HCT116 (cell line): ENCODE measurements around the gene TIMP4. TPM values are rescaled to one million over a fixed set of nuclear protein-coding genes. Genes with fewer than 3 reads are reported as not detected.

Source experiments
- ATAC-seq: fragments of 200-7000 bp; cut with Tn5 transposase; 2 replicates; pipeline ENCODE4 v1.9.1; 2020; ENCODE audit warnings: mild to moderate bottlenecking, moderate library complexity
- BruUV-seq: library from RNA; stranded (reverse); fragments of 400-500 nt; replicated peaks from 2 replicates; lab custom pipeline; 2021; lab: Mats Ljungman, UMichigan
- CTCF ChIA-PET: fragments of 300-600 bp; sonication (Branson Sonifier 250); formaldehyde crosslinking; loops from one replicate; lab custom pipeline; 2021; ENCODE audit warnings: antibody characterized with exemption; lab: Charles Lee
- POLR2A ChIA-PET: fragments of 300-600, 350-600 bp; sonication (Branson Sonifier 250); formaldehyde crosslinking; loops from one replicate; lab custom pipeline; 2021; ENCODE audit warnings: antibody characterized with exemption; lab: Charles Lee
- RAD21 ChIA-PET, 2 experiments: fragments of 300-600 bp; sonication (Branson Sonifier 250); formaldehyde crosslinking; loops; one replicate each; lab custom pipeline; 2023; ENCODE audit warnings: low total read pairs in 2 of 2; ENCODE audit not compliant: uncharacterized antibody in 2 of 2, unreplicated experiment in 2 of 2, low non-redundant PET in 1 of 2; lab: Charles Lee
- DNase-seq: peaks from one replicate; pipeline ENCODE4 v3.0.0-alpha.2; 2010; ENCODE audit warnings: low read depth, low spot score
- H2AFZ ChIP-seq: fragments of 200-600 bp; shearing (Covaris generic), sonication (generic); 2 replicates; pipeline ENCODE4 v1.6.1; 2017; ENCODE audit warnings: low read depth, mixed run types, mixed read lengths, antibody characterized with exemption, low read length; ENCODE audit not compliant: poor library complexity, severe bottlenecking
- H3K27ac ChIP-seq: 2 replicates; pipeline ENCODE4 v1.5.1; 2012; ENCODE audit warnings: low read depth, low read length
- H3K27me3 ChIP-seq: fragments of 200-600 bp; sonication (generic); 2 replicates; pipeline ENCODE4 v1.6.1; 2016; ENCODE audit warnings: mixed run types, low read length, mixed read lengths; ENCODE audit not compliant: insufficient read depth
- H3K36me3 ChIP-seq, 2 experiments: fragments of 200-500 bp in 1 of 2; fragments of 200-600 bp in 1 of 2; sonication (Bioruptor generic) in 1 of 2; sonication (generic) in 1 of 2; 2 replicates each; pipeline versions ENCODE4 v1.5.1 to v1.6.1; 2014 to 2016; ENCODE audit warnings: low read length in 2 of 2, inconsistent platforms in 1 of 2, mixed read lengths in 1 of 2, mixed run types in 1 of 2; ENCODE audit not compliant: insufficient read depth in 2 of 2, control insufficient read depth in 1 of 2
- H3K4me1 ChIP-seq, 2 experiments: fragments of 200-600 bp in 1 of 2; sonication (generic) in 1 of 2; 2 replicates each; pipeline versions ENCODE4 v1.5.1 to v1.6.1; 2012 to 2017; ENCODE audit warnings: low read length in 2 of 2, inconsistent platforms in 1 of 2, mild to moderate bottlenecking in 1 of 2, mixed read lengths in 1 of 2, mixed run types in 1 of 2, moderate library complexity in 1 of 2; ENCODE audit not compliant: insufficient read depth in 2 of 2, control insufficient read depth in 1 of 2
- H3K4me2 ChIP-seq: fragments of 200-600 bp; sonication (generic); 2 replicates; pipeline ENCODE4 v1.6.1; 2017; ENCODE audit warnings: mixed run types, low read length, mixed read lengths
- H3K4me3 ChIP-seq, 2 experiments: fragments of 200-600 bp in 1 of 2; sonication (generic) in 1 of 2; replicated peaks in 1 of 2; 2 replicates each; pipeline ENCODE4 v1.5.1; 2011 to 2016; ENCODE audit warnings: low read length in 2 of 2, control low read depth in 1 of 2, low read depth in 1 of 2, mild to moderate bottlenecking in 1 of 2, mixed read lengths in 1 of 2, mixed run types in 1 of 2
- H3K79me2 ChIP-seq: fragments of 200-600 bp; sonication (generic); 2 replicates; pipeline ENCODE4 v1.6.1; 2017; ENCODE audit warnings: mild to moderate bottlenecking, mixed run types, low read length, moderate library complexity, mixed read lengths; ENCODE audit not compliant: insufficient read depth
- H3K9ac ChIP-seq: fragments of 200-600 bp; sonication (generic); 2 replicates; pipeline ENCODE4 v1.6.1; 2016; ENCODE audit warnings: low read length, mixed read lengths
- H3K9me2 ChIP-seq: fragments of 200-600 bp; sonication (generic), shearing (Covaris generic); 2 replicates; pipeline ENCODE4 v1.6.1; 2017; ENCODE audit warnings: mixed run types, mild to moderate bottlenecking, moderate library complexity; ENCODE audit not compliant: insufficient read depth
- H3K9me3 ChIP-seq, 2 experiments: fragments of 200-500 bp in 1 of 2; fragments of 200-600 bp in 1 of 2; sonication (Bioruptor generic) in 1 of 2; sonication (generic) in 1 of 2; 2 replicates each; pipeline ENCODE4 v1.6.1; 2014 to 2017; ENCODE audit warnings: low read length in 2 of 2, mixed read lengths in 2 of 2, inconsistent platforms in 1 of 2, low read depth in 1 of 2, mild to moderate bottlenecking in 1 of 2, mixed run types in 1 of 2, moderate library complexity in 1 of 2; ENCODE audit not compliant: control insufficient read depth in 1 of 2, insufficient read depth in 1 of 2
- H4K20me1 ChIP-seq: fragments of 200-600 bp; sonication (generic), shearing (Covaris generic); 2 replicates; pipeline ENCODE4 v1.6.1; 2017; ENCODE audit warnings: mixed run types, mild to moderate bottlenecking, moderate library complexity; ENCODE audit not compliant: insufficient read depth
- ATF3 ChIP-seq: IDR thresholded peaks from 2 replicates; pipeline ENCODE4 v1.6.1; 2012
- CBX3 ChIP-seq: IDR thresholded peaks from 2 replicates; pipeline ENCODE4 v1.6.1; 2012; ENCODE audit warnings: low read depth
- CEBPB ChIP-seq: IDR thresholded peaks from 2 replicates; pipeline ENCODE4 v1.6.1; 2012; ENCODE audit warnings: low read depth
- EGR1 ChIP-seq: IDR thresholded peaks from 2 replicates; pipeline ENCODE4 v1.6.1; 2012; ENCODE audit warnings: low read depth
- ELF1 ChIP-seq: IDR thresholded peaks from 2 replicates; pipeline ENCODE4 v1.6.1; 2012; ENCODE audit warnings: low read depth, borderline replicate concordance
- EZH2 ChIP-seq: fragments of 200-600 bp; sonication (generic); IDR thresholded peaks from 2 replicates; pipeline ENCODE4 v1.6.1; 2017; ENCODE audit warnings: antibody characterized with exemption, mixed run types
- RAD21 ChIP-seq: IDR thresholded peaks from 2 replicates; pipeline ENCODE4 v1.6.1; 2012; ENCODE audit warnings: low read depth, mild to moderate bottlenecking
- REST ChIP-seq: IDR thresholded peaks from 2 replicates; pipeline ENCODE4 v1.6.1; 2012; ENCODE audit warnings: low read depth
- SP1 ChIP-seq: IDR thresholded peaks from 2 replicates; pipeline ENCODE4 v1.6.1; 2012; ENCODE audit warnings: low read depth
- SRF ChIP-seq: IDR thresholded peaks from 2 replicates; pipeline ENCODE4 v1.6.1; 2012; ENCODE audit warnings: low read depth
- TCF7L2 ChIP-seq: IDR thresholded peaks from 2 replicates; pipeline ENCODE4 v1.7.0; 2011; ENCODE audit warnings: borderline replicate concordance, inconsistent platforms; ENCODE audit not compliant: insufficient read depth, insufficient read length; ENCODE audit errors: extremely low read depth
- ZBTB33 ChIP-seq: IDR thresholded peaks from 2 replicates; pipeline ENCODE4 v1.6.1; 2011; ENCODE audit warnings: mild to moderate bottlenecking, low read length, moderate library complexity; ENCODE audit not compliant: insufficient replicate concordance; ENCODE audit errors: extremely low read depth
- ZNF274 ChIP-seq: fragments of 200-500 bp; sonication (Bioruptor generic); IDR thresholded peaks from 2 replicates; pipeline ENCODE4 v1.6.1; 2014; ENCODE audit warnings: mild to moderate bottlenecking, low read depth, low read length, inconsistent platforms
- intact Hi-C: fragments of 100-400 bp; cut with micrococcal nuclease; formaldehyde crosslinking; loops from 2 replicates; pipeline ENCODE4 v1.10.0; 2022
- total RNA-seq: library from RNA; stranded (reverse); gene quantifications from one replicate; pipeline ENCODE4 v1.2.1, GENCODE V29; 2021; ENCODE audit not compliant: unreplicated experiment

TIMP4 gene
- total RNA-seq, 1 experiment from 2014 or later = not detected

GRCh38 chr3:12175137-12175593 lies 16.5 kb upstream of the TIMP4 start:
- Histone ChIP-seq H3K36me3 (no peaks in the 10 kb centered on the region), H3K27ac (no peak overlapping the region), H2AFZ (no peak overlapping the region), H3K4me3 (no peak overlapping the region), H3K4me2 (peak overlapping the region; percentile 31; the same call in 1 of the 2 replicates), H3K9me3 (peaks cover 9% of the 10 kb centered on the region in 2 experiments; a peak in 2 of 4 replicates)
- DNase-seq = no peak
- no peak for TF ChIP-seq REST
- TF ChIP-seq ZNF274 = no peak
- no peak for TF ChIP-seq ATF3
- TF ChIP-seq RAD21 = no peak
- TF ChIP-seq ZBTB33 = no peak
- TF ChIP-seq ELF1 = no peak
- no peak for TF ChIP-seq SRF
- no peak for TF ChIP-seq EGR1
- TF ChIP-seq SP1 = no peak
- TF ChIP-seq TCF7L2 = no peak
- no peak for TF ChIP-seq CBX3
- TF ChIP-seq CEBPB = no peak
- no peak for TF ChIP-seq EZH2
- TF ChIP-seq, all 23 proteins: peak for 0
- ChIA-PET RAD21 (interaction anchor here (1.6 to 3.0 kb wide), 2 partner anchors 40 kb away, joined by 10 to 13 read pairs; no protein-coding TSS in a partner anchor), CTCF (interaction anchor here (0.7 to 6.9 kb wide), 11 partner anchors 9 to 796 kb away, joined by 3 to 75 read pairs (median 5); partner anchors contain the start of gene TSEN2), POLR2A (no interaction called here)
- Histone ChIP-seq H3K9ac (no peak overlapping the region), H3K79me2 (no peaks in the 10 kb centered on the region), H3K4me1 (peaks cover 6 to 34% of the 10 kb centered on the region in 2 experiments), H4K20me1 (no peaks in the 10 kb centered on the region), H3K9me2 (no peaks in the 10 kb centered on the region), H3K27me3 (no peaks in the 10 kb centered on the region)
- peak; percentile 46 for ATAC-seq
- BruUV-seq = no TSS peak
- intact Hi-C loops = loop anchor here (5.0 to 10.0 kb wide), 2 partner anchors 290 to 307 kb away; partner anchors contain the start of gene TSEN2
